Measurements from ENCODE around the gene CLASRP. TPM values are rescaled to one million over a fixed set of nuclear protein-coding genes. Genes with fewer than 3 reads are reported as not detected.

Gene CLASRP
- total RNA-seq, 2 experiments from 2014 or later = 142 to 166 TPM

GRCh38 chr19:45114116-45114515, 75.3 kb downstream of the CLASRP start:
- POLR2A ChIA-PET = no interaction called here
- peak overlapping the region; percentile 8; the same call in 1 of the 2 replicates for H3K4me2 ChIP-seq (ENCODE audit: low read length)

GRCh38 chr19:45115809-45116615, 77.2 kb downstream of the CLASRP start:
- no TSS peak for BruUV-seq (replicated peaks)
- H3K4me1 ChIP-seq (ENCODE audit: insufficient read depth, low read length, poor library complexity, severe bottlenecking) = peaks cover 49% of the 10 kb centered on the region
- peaks cover 31% of the 10 kb centered on the region; the same call in 1 of the 2 replicates for H3K79me2 ChIP-seq (ENCODE audit: insufficient read depth, low read depth, low read length)
- ChIA-PET POLR2A (no interaction called here), CTCF (ENCODE audit: unreplicated experiment) (no interaction called here)
- no peak overlapping the region for H2AFZ ChIP-seq (ENCODE audit: low read length)
- no peak for TF ChIP-seq CTCF (conservative IDR thresholded peaks at IDR 0.05; ENCODE audit: low read length)
- TF ChIP-seq EZH2phosphoT487 (IDR thresholded peaks at IDR 0.05; ENCODE audit: borderline replicate concordance, low read depth, low read length) = no peak
- no peak overlapping the region for H3K4me2 ChIP-seq (ENCODE audit: low read length)
- no peaks in the 10 kb centered on the region for H3K9me3 ChIP-seq (ENCODE audit: low read length)
- no peak for DNase-seq (ENCODE audit: low spot score)
- intact Hi-C loops (cut with micrococcal nuclease; ENCODE audit: unreplicated experiment) = no loop called here
- no peak overlapping the region for H3K4me3 ChIP-seq (ENCODE audit: low read depth, low read length, poor library complexity, severe bottlenecking)
- no peak overlapping the region for H3K27ac ChIP-seq (ENCODE audit: low read depth, low read length, poor library complexity, severe bottlenecking)
- peaks cover 5% of the 10 kb centered on the region for H3K36me3 ChIP-seq (ENCODE audit: insufficient read depth, low read length)
- 0 out of 2 replicates have a peak, but pooled peaks cover 7% of the 10 kb centered on the region for H4K20me1 ChIP-seq (ENCODE audit: insufficient read depth, low read length)
- no peaks in the 10 kb centered on the region for H3K9me2 ChIP-seq (ENCODE audit: insufficient read depth, low read length)

More at GRCh38 chr19:45114116-45114515, 75.3 kb downstream of the CLASRP start:
- Histone ChIP-seq H3K4me1 (ENCODE audit: insufficient read depth, low read length, poor library complexity, severe bottlenecking) (peaks cover 44% of the 10 kb centered on the region), H3K36me3 (ENCODE audit: insufficient read depth, low read length) (no peaks in the 10 kb centered on the region), H3K9me3 (ENCODE audit: low read length) (no peaks in the 10 kb centered on the region), H3K27ac (ENCODE audit: low read depth, low read length, poor library complexity, severe bottlenecking) (no peak overlapping the region), H4K20me1 (ENCODE audit: insufficient read depth, low read length) (0 out of 2 replicates have a peak, but pooled peaks cover 7% of the 10 kb centered on the region), H3K79me2 (ENCODE audit: insufficient read depth, low read depth, low read length) (peaks cover 38% of the 10 kb centered on the region; the same call in 1 of the 2 replicates), H3K4me3 (ENCODE audit: low read depth, low read length, poor library complexity, severe bottlenecking) (no peak overlapping the region), H2AFZ (ENCODE audit: low read length) (no peak overlapping the region), H3K9me2 (ENCODE audit: insufficient read depth, low read length) (no peaks in the 10 kb centered on the region)
- no peak for TF ChIP-seq EZH2phosphoT487 (IDR thresholded peaks at IDR 0.05; ENCODE audit: borderline replicate concordance, low read depth, low read length)
- TF ChIP-seq CTCF (conservative IDR thresholded peaks at IDR 0.05; ENCODE audit: low read length) = no peak
- no TSS peak for BruUV-seq (replicated peaks)
- intact Hi-C loops (cut with micrococcal nuclease; ENCODE audit: unreplicated experiment) = no loop called here
- CTCF ChIA-PET (ENCODE audit: unreplicated experiment) = no interaction called here
- DNase-seq (ENCODE audit: low spot score) = peak; percentile 24

GRCh38 chr19:45117167-45117594, 78.3 kb downstream of the CLASRP start:
- H4K20me1 ChIP-seq (ENCODE audit: insufficient read depth, low read length) = 0 out of 2 replicates have a peak, but pooled peaks cover 7% of the 10 kb centered on the region

More at GRCh38 chr19:45117167-45117594, 78.3 kb downstream of the CLASRP start:
- TF ChIP-seq CTCF (conservative IDR thresholded peaks at IDR 0.05; ENCODE audit: low read length) = no peak
- TF ChIP-seq EZH2phosphoT487 (IDR thresholded peaks at IDR 0.05; ENCODE audit: borderline replicate concordance, low read depth, low read length) = no peak
- no peak overlapping the region for H2AFZ ChIP-seq (ENCODE audit: low read length)
- H3K36me3 ChIP-seq (ENCODE audit: insufficient read depth, low read length) = peaks cover 5% of the 10 kb centered on the region
- no TSS peak for BruUV-seq (replicated peaks)
- H3K9me2 ChIP-seq (ENCODE audit: insufficient read depth, low read length) = no peaks in the 10 kb centered on the region
- peak overlapping the region; percentile 66 for H3K27ac ChIP-seq (ENCODE audit: low read depth, low read length, poor library complexity, severe bottlenecking)
- no peaks in the 10 kb centered on the region for H3K9me3 ChIP-seq (ENCODE audit: low read length)
- ChIA-PET POLR2A (no interaction called here), CTCF (ENCODE audit: unreplicated experiment) (interaction anchor here (0.6 kb wide), 1 partner anchor 1760 kb away, joined by 3 read pairs; no protein-coding TSS in a partner anchor)
- peak; percentile 50 for DNase-seq (ENCODE audit: low spot score)
- H3K4me2 ChIP-seq (ENCODE audit: low read length) = peak overlapping the region; percentile 67
- H3K4me1 ChIP-seq (ENCODE audit: insufficient read depth, low read length, poor library complexity, severe bottlenecking) = peaks cover 55% of the 10 kb centered on the region
- H3K79me2 ChIP-seq (ENCODE audit: insufficient read depth, low read depth, low read length) = peaks cover 33% of the 10 kb centered on the region; the same call in 1 of the 2 replicates
- intact Hi-C loops (cut with micrococcal nuclease; ENCODE audit: unreplicated experiment) = no loop called here
- no peak overlapping the region for H3K4me3 ChIP-seq (ENCODE audit: low read depth, low read length, poor library complexity, severe bottlenecking)
